Activated T-cell treated with anti-CD3 and anti-CD28 coated beads for 24 hours (primary cell): ENCODE data around the gene RANBP9.

Experiments
- DNase-seq: peaks from one replicate; pipeline ENCODE4 v3.0.0-alpha.2; 2020; ENCODE audit warnings: low read depth

RANBP9 gene

DNA sequence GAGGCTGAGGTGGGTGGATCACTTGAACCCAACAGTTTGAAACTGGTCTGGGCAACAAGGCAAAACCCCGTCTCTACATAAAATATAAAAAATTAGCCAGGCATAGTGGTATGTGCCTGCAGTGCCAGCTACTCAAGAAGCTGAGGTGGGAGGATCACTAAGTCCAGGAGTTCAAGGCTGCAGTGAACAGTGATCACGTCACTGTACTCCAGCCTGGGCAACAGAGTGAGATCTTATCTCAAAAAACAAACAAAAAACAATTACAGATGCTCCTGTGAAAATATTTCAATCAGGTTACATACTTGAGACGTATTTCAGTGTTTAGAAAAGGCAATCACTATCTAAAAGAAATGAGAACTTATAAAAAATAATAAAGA, 33.8 kb downstream of the RANBP9 start:
- DNase-seq: no peak

DNA sequence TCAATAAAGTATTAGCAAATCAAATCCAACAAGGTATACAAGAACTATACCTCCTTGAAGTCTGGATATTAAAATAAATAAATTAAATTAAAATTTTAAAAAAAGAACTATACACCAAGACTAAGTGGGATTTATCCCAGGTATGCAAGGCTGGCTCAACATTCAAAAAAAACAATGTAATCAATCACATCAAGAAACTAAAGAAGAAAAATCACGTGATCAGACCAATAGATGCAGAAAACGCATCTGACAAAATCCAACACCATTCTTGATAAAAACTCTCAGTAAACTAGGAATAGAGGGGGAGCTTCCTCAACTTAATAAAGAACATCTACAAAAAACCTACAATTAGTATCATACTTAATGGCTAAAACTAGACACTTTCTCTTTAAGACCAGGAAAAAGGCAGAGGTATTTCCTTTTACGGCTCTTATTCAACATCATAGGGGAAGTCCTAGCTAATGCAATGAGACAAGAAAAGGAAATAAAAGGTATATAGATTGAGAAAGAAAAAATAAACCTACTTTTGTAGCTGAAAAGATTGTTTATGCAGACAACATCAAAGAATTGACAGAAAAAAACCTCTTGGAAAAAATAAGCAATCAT, 35.0 kb downstream of the RANBP9 start:
- DNase-seq: no peak

DNA sequence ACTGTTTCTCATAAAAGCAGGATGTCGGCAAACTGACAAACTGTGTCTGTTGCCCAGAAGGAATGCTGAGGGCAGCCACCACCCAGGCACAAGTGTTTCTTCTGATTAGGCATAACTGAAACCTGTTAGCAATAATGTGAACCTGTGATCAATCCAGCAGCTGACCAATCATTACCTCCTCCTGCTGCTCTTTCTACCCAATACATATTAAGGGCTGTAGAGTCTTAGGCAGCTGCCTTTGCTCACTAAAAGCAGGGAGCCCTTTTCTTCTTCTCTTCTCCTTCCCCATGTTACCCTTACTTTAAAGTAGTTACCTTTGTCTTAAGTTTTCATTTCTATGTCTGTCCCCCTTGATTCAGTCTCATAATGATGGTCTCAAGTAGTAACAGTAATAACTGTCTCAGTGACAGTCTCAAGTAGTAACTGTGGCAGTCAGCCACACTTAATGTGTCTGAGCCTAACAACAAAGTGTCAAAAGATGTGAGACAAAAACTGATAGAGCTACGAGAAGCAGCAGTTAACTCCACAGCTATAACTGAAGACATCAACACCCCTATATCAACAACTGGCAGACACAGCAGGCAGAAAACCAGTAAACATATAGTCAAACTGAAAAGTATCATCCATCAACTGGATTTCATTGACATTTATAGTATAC, 37.0 kb downstream of the RANBP9 start:
- no peak for DNase-seq

DNA sequence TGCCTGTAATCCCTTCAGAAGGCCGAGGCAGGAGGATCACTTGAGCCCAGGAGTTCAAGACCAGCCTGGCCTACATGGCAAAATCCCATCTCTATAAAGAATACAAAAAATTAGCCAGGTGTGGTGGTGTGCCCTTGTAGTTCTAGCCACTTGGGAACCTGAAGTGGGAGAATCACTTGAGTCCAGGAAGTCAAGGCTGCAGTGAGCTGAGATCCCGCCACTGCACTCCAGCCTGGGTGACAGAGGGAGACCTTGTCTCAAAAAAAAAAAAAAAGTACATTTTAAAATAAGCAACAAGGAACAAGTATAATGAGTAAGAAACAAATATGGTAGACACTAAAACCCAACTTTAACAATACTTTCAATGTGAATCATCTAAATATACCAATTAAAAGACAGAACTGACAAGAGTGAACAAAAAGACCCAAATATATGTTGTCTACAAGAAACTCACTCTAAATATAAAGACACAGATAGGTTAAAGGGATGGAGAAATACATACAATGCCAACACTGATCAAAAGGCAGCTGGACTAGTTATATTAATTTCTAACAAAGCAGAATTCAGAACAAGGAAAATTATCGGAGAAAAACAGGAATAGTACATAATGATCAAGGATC, 37.7 kb downstream of the RANBP9 start:
- DNase-seq: no peak

DNA sequence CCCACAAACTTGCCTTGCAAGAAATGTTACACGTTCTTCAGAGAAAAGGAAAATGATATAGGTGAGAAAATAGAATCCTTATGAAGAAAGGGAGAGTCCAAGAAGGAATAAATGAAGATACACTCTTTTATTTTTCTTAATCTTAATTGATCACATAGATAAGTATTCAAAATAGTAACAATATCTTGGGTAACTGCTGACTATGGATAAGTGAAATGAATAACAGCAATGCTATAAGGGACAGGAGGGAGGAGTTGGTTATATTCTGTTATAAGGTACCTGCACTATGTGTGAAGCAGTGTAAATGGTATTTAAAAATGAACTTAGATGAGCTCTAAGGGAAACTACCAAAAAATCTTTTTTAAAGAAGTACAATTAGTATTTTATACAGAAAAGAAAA, 38.3 kb downstream of the RANBP9 start:
- no peak for DNase-seq

DNA sequence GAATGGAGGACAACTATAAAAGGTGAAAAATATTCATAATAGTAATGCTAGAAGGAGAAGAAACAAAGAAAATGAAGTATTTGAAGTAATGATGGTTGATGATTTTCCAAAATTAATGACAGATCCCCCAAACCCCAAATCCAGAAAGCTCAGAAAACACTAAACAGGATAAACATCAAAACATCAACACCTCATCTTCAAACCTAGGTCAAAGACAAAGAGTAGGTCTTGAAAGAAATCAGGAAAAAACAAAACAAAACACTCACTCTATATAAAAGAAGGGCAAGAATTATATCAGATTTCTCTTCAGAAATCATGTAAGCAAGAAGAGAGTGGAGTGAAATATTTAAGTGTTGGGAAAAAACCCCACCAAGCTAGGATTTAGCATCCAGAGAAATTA, 38.7 kb downstream of the RANBP9 start:
- no peak for DNase-seq

DNA sequence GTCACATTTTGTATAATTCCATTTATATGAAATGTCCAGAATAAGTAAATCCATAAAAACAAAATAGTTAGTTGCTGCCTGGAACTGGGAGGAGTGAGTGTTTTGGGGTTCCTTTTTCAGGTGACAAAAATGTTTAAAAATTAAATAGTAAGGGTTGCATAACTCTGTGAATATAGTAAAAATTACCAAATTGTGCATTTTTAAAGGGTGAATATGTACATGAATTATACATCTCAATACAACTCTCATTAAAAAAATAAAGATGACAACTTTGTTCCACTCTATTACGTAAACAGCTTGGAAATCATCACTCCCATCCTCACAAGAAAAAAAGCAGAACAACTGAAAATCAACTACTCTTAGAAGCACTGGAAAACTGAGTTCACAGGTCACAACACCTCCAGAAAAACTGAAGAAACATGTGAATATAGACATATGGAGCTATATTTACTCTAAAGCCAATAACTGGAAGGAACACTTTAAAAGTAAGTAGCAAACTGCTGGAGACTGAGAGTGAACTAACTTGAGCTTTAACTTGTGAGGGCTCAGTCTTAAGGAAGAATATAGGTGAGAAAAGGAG, 40.0 kb downstream of the RANBP9 start:
- no peak for DNase-seq

DNA sequence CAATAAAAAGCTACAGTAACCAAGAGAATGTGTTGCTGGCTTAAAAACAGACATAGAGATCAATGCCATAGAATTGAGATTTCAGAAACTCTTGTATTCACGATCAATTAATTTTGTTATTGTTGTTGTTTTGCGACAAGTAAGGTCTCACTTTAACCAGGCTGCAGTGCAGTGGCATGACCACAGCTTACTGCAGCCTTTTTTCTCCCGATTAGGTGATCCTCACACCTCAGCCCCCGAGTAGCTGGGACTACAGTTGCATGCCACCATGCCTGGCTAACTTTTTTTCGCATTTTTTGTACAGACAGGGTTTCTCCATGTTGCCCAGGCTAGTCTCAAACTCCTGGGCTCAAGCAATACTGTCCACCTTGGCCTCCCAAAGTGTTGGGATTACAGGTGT, 42.2 kb downstream of the RANBP9 start:
- no peak for DNase-seq

DNA sequence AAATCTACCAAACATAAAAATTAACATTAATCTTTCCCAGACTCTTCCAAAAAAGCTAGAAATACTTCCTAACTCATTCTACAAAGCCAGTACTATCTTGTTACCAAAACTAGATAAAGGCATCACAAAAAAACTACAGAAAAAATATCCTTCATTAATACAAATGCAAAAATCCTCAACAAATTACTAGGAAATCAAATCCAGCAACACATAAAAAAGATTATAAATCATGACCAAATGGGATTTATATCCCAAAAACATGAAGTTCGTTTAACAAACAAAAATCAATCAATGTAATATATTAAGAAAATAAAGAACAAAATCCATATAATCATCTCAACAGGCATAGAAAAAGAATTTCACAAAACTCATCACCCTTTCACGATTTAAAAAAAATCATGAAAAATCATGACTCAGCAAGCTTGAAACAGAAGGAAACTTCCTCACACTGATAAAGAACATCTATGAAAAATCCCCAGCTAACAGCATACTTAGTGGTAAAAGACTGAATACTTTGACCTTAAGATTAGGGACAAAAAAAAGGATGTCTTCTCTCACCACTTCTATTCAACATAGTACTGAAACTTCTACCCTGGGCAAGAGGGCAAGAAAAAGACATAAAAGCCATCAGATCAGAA, 43.2 kb downstream of the RANBP9 start:
- DNase-seq: no peak

DNA sequence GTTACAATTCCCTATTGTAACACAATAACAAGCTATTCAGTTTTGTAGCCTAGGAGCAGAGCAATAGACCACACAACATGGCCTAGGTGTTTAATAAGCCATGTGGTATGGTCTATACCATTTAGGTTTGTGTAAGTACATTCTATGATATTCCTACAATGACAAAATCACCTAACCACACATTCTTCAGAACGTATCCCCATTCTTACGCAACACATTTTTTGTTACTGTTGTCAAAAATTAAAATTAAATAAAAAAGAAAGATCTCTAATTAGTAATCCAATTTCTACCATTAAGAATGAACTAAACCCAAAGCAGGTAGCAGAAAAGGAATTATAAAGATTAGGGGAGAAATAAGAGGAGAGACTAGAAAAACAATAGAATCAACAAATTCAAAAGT, 44.0 kb downstream of the RANBP9 start:
- no peak for DNase-seq

DNA sequence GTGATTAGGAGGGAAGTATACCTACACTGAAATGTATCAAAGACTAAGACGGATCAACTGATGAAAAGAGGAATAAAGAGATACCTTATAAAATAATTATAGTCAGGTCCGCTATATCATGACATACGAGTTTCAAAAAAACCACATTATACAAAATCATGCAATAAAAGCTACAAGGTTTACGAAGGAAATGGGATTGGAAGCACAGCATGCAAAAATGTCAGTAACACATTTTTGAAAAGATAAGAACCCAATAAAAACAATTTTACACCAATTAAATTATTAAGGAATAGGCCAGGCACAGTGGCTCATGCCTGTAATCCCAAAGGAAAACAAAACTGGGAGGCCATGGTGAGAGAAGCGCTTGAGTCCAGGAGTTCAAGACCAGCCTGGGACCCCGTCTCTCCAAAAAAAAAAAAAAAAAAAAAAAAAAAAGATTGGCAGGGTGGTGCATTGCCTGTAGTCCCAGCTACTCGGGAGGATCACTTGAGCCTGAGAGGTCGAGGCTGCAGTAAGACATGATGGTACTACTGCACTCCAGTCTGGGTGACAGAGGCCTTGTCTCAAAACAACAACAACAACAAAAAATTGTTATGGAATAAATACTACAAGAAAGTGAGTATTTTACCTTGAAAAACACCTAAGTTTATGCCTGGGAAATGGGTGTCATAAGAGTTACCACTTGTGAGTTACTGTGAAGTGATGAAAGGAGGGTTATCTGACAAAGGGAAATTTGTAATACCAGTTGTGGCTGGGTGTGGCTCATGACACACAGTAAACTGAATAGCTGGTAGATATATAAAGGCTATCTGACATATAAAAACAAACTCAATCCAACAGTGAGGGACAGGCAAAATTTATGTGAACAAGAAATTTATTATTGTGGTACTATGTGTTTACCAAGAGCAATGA, 45.2 kb downstream of the RANBP9 start:
- no peak for DNase-seq

DNA sequence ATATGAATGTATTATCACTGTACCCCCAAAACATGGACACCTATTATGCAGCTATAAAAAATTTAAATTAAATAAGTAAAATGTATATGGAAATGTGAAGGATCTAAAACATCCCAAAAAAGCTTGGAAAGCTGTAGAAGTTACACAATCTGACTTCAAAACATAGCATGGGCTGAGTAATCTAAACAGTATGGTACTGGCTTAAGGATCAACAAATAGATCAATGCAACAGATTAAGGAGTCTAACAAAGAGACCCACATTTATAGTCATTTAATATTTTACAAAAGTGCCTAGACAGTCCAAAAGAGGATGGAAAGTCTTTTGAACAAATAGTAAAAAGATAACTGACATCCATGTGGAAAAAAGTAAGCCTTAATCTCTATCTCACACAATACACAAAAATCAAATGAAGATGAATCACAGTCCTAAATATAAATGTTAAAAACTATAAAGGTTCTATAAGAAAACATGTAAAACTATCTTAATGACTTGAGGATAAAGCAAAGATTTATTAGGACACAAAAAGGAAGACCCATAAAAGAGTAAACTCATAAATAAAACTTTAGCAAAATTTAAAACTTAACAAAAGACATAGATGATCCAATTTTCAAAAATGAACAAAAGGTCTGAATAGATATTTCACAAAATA, 46.8 kb downstream of the RANBP9 start:
- DNase-seq: no peak

DNA sequence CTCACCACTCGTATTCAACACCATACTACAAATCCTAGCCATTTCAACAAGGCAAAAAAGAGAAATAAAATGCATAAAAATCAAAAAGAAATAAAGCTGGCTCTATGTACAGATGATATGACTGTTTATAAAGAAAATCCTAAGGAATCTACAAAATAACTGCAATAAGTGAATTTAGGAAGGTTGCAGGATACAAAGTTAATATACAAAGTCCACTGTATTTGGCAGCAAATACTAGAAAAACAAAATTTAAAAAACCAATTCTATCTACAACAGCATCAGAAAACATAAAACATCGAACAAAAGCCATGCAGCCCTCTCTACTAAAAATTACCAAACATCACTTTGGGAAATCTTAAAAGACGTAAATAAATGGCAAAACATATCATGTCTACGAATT, 47.6 kb downstream of the RANBP9 start:
- DNase-seq: no peak

DNA sequence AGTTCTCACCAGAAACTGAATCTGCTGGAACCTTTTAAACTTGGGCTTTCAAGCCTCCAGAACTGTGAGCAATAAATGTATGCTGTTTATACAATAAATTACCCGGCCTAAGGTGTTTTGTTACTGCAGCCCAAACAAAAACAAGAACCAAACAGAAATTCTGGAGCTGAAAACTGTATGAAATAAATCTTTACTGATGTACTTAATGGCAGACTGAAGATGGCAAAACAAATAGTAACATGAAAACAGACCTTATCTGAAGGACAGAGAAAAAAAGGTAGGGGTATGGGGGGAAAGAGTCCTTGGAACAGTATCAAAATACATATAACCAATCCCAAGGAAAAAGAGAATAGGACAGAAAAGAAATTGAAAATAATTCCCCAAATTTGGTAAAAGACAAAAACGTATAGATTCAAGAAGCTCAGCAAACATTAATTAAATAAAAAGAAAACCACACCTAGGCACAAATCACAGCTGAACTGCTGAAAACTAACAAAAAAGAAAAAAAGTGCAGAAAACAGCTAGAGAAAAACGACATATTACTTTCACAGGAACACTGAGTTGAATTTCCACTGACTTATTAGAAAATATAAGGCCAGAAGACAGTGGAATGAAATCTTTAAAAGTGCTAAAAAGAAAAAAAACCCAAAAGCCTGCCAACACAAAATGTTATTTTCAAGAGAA, 48.8 kb downstream of the RANBP9 start:
- no peak for DNase-seq

DNA sequence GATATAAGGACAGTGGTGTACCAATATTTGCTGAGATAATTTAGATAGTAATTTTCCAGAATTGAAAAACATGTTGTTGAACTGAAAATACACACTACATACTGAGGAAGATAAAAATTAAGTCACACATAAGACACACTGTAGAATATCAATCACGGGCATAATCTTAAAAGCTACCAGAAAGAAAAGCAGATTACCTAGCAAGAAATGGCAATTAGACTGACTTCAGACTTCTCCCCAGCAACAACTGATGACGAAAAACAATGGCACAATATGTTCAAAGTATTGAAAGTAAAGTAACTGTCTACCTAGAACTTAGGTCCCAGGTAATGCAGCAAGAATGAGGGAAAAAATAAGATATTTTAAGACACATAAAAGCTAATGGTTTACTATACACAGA, 50.0 kb downstream of the RANBP9 start:
- DNase-seq: no peak

DNA sequence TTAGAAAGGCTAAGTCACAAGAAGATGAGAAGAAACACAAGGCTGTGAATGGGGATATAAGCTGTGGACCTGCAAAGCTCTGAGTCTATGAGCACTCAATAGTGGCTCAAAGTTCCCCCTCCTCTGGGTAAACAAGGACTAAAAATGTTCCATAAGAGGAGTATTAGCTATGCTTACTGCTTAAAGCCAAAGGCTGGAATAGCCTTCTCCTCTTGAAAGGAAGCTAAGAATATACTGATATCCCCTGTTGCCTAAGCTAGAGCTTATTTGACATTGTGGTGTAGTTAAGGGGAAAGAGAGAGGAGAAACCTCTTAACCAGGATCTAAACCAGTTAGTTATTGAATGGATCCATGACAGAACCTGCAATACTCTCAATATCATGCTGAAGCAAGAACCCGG, 50.7 kb downstream of the RANBP9 start:
- DNase-seq: no peak

DNA sequence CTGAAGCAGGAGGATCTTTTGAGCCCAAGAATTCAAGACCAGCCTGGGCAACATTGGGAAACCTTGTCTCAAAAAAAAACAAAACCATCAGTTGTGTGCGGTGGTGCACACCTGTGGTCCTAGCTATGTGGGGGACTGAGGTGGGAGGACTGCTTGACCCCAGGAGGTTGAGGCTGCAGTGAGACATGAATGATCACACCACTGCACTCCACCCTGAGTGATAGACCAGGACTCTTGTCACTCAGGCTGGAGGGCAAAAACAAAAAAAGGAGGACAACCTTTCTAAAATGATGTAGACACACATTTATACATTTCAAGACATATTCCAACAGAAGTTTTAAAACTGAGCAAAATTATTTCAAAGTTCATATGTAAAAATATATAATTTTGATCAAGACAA, 51.4 kb downstream of the RANBP9 start:
- no peak for DNase-seq

DNA sequence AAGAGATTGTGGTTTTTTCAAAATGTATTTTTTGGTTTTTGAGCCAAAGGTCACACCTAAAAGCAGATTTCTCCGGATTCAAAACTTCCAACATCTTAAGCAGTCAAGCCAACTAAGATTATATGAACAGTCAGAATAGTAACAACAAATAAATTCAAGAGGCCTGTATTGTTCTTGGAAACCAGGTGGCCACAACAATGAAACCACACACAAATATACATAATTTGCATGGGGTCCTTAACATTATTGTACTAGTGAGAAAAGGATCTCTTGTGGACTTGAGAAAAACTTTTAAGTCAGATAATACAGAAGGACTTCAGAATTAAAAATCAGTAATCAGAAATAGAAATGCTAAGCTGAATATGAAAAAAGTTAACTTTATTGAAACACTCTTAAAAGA, 55.9 kb downstream of the RANBP9 start:
- no peak for DNase-seq

DNA sequence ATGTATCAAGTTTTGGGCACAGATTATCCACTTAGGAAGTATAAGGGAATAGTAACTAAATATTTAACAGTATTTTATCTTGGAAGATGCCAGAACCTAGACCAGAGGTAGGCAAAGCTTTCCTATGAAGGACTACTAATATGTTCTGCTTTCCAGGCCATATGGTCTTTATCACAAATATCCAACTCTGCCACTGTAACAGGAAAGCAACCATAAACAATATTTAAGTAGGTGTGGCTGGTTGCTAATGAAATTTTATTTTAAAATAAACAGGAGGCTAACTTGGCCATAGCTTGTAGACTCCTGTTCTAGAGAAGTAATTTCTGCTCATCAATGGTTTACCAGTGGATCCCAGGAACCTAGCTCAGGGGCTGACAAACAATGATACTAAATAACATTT, 57.1 kb downstream of the RANBP9 start:
- DNase-seq: no peak

DNA sequence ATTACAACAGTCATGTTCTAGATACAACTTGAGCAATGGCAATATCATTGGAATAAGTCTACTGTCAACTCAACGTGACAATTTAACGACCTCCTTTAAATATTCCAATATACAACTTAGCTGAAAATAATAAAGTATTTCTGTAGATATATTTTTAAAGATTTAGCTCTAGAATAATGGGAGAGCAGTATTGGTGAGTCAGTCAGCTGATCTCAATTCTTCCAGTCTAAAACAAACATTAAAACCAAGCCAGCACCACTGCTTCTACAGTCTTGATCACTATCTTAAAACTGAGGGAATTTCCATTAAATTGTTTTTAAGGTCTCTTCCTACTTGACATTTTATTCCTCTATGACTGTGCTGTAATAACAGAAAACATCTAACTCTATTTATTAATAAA, 58.3 kb downstream of the RANBP9 start:
- no peak for DNase-seq

DNA sequence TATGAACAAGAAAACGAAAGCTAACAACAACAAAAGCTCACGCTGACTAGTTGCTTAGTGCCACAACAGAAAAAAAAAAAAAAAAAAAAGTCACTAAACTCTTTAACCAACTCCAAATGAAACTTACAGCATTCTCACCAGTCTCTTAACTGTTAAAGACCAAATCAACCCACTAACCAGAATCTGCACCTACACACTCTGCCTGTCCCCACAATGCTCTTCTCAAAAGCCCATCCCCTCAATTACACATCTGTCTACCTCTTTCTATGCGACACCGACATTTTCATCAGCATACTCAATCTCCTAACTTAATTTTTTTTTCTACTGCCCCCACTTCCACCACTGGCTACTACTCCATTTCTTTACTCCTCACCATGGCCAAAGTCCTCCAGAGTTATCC, 62.2 kb downstream of the RANBP9 start:
- no peak for DNase-seq
